NAMALWA (cell line): ENCODE results near the gene CCDC180.
"Not testable (repeated sequence)": the region's sequence is repeated elsewhere in the genome, so short reads cannot be mapped to it uniquely, and the experiment has no call there.

ENCODE experiments used
- DNase-seq: peaks from one replicate; pipeline ENCODE4 v3.0.0-alpha.2; 2015; ENCODE audit warnings: low spot score

CCDC180 gene

GRCh38 chr9:97311798-97312500, 4.5 kb downstream of the CCDC180 start:
- no peak for DNase-seq

DNA sequence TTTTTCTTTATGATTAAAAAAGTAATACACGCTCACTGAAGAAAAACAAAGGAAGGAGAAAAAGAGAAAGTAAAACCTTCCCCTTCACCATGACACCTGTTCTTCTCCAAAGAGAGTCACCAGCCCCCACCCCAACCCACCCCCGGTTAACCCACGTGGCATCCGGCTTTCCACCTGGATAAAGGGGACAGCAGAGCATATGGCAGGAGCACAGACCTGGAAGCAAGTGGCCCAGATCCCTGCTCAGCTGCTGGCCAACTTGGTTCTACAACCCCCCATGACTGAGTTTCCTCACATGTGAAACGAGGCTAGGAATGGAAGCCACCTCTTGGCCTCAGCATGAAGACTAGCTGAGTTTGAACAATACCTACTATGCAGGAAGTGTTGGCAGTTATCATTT, 5.1 kb downstream of the CCDC180 start:
- DNase-seq: no peak

DNA sequence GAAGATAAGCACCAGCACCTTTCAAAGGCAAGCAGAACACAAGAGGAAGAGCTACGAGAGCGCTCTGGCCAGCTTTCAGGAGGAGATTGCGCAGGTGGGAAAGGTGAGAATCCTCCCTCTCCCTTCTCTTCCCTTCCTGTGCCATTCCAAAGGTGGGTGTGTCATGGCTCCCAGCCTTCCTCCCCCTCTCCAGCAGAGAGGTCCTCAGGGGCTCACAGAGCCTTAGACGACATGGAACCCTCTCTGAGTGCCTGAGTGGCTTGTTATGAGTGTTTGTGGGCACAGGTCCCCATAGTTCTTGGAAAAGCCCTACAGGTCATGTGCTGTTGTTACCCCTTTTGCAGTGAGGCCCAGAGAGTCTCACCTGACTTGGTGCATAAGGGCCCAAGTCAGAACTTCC, 5.8 kb downstream of the CCDC180 start:
- DNase-seq: no peak

- DNase-seq: no peak
Observed at GRCh38 chr9:97313746-97314145, 6.3 kb downstream of the CCDC180 start.

DNA sequence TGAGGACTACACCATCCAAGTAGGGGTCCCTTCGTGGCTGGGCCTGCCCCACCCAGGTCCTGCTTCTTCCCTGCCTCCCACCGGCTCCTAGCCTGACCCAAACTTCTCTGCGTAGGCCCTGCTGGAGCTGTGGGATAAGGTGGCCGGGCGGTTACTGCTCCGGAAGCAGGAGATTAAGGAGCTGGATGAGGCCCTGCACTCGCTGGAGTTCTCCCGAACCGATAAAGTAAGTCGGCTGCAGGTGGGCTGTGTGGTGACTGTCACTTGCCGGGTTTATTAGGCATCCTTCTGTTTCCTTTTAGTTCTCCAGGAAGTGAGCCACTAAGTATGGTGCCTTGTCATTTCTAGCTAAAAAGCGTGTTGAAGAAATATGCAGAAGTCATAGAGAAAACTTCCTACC, 7.0 kb downstream of the CCDC180 start:
- DNase-seq: no peak

DNA sequence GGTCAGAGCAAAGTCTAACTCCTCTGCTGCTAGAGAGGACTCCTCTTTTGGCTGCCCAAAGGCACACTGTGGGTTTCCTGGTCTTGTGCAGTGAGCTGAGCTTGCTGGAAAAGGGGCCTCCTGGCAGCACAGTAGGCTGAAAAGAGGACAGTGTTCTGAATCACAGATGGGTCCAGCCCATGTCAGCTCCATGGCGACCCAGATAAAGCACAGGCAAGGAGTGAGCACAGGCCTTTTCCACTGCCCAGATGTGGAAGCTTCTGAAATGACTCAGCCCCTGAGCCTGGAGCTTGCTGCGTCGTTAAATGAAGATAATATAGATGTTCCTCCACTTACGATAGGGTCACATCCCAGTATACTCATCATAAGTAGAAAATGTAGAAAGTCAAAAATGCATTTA, 8.1 kb downstream of the CCDC180 start:
- no peak for DNase-seq

DNA sequence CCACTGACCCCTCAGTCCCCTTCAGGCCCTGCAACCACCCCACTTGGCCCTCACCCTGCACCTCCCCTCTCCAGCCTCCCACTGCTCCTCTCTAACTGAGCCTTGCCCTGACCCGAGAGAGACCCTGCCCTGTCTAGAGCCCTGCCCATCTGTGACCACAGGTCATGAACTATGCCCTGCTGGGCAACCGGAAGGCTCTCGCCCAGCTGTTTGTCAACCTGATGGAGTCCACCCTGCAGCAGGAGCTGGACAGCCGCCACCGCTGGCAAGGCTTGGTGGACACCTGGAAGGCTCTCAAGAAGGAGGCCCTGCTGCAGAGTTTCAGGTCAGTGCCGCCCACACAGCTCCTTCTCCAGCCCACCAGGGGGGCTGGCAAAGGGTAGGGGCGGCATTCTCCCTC, 9.4 kb downstream of the CCDC180 start:
- no peak for DNase-seq

DNA sequence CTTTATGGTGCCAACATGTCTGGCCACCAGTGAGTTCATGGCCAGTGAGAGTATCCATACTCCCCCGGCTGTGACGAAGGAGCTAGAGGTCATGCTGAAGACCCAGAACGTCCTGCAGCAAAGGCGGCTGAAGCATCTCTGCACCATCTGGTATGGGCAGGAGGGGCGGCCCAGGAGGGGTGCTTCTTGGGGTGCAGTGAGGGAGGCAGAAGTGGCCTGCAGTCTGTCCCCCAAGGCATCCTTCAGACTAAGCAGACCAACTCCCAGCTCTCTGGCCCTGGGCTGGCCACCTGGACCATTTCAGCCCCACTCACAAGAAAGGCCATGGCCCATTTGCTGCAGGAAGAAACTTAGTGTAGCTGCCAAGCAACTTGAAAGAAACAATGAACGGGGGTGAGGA, 11.0 kb downstream of the CCDC180 start:
- DNase-seq: no peak

- DNase-seq: no peak
Observed at GRCh38 chr9:97319395-97319794, 11.9 kb downstream of the CCDC180 start.

GRCh38 chr9:97320080-97320642, 12.7 kb downstream of the CCDC180 start:
- DNase-seq: no peak

- no peak for DNase-seq
Observed at GRCh38 chr9:97321251-97321650, 13.8 kb downstream of the CCDC180 start.

DNA sequence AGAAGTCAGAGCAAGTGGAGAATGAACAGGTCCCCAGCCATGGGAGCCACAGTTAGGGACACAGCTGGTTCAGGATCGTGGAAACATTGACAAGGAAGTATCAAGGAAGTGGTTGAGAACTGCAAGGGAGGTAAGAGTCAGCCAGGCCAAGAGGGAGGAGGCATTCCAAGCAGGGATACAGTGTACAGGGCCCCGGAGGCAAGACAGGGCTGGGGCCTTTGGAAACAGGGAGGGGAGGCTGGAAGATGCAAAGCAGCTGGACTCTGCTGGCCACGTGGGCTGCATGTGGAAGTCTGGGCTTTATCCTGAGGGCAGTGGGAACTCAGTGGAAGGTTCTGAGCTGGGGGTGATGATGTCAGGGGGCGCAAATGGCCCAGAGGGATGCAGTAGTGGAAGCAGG, 14.2 kb downstream of the CCDC180 start:
- no peak for DNase-seq

DNA sequence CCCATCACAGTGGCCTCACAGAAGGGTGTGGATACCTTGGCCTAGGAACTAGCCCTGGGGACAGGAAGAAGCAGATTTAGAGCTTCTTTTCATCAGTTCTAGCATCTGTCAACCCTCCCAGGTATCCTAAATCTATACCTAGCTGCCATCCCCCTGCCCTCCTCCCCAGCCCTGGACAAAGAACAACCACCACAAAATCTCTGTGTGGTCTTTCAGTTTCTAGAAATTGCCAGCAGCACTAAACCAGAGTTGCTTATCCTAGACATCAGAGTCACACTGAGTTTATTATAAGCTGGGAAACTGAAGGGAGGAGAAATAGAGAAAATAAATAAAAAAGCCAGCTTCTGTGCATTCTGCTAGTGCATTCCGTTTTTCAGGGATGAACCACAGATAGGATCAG, 14.6 kb downstream of the CCDC180 start:
- DNase-seq: no peak

GRCh38 chr9:97324954-97325353, 17.5 kb downstream of the CCDC180 start:
- no peak for DNase-seq

- DNase-seq: no peak
Observed at GRCh38 chr9:97327562-97327961, 20.1 kb downstream of the CCDC180 start.

DNA sequence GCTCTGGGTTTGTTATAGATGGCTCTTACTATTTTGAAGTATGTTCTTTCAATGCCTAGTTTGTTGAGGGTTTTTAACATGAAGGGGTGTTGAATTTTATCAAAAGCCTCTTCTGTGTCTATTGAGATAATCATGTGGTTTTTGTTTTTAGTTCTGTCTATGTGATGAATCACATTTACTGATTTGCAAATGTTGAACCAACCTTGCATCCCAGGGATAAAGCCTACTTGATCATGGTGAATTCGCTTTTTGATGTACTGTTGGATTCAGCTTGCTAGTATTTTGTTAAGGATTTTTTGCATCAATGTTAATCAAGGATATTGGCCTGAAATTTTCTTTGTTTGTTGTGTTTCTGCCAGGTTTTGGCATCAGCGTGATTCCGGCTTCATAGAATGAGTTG, 25.5 kb downstream of the CCDC180 start:
- no peak for DNase-seq

DNA sequence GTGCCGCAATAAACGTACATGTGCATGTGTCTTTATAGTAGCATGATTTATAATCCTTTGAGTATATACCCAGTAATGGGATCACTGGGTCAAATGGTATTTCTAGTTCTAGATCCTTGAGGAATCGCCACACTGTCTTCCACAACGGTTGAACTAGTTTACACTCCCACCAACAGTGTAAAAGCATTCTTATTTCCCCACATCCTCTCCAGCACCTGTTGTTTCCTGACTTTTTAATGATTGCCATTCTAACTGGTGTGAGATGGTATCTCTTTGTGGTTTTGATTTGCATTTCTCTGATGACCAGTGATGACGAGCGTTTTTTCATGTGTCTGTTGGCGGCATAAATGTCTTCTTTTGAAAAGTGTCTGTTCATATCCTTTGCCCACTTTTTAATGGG, 28.2 kb downstream of the CCDC180 start:
- not testable (repeated sequence) for DNase-seq

DNA sequence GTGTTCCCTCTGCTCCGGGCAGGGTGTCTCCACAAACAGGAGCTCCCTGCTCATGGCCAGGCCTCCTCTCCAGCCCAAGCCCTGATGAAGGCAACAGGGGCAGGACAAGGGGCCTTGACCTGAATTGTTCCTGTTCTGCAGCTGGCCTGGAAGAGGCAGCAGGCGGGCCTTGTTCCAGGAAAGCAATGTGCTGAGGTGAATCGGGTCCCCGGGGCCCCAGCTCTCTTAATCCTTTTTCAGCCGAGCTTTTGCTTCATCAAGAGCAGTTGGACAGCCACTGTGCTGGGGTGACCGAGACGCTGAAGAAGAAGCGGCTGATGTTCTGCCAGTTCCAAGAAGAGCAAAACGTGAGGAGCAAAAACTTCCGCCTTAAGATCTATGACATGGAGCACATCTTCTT, 41.4 kb downstream of the CCDC180 start:
- no peak for DNase-seq

- no peak for DNase-seq
Observed at GRCh38 chr9:97349400-97349799, 41.9 kb downstream of the CCDC180 start.

GRCh38 chr9:97354637-97355036, 47.2 kb downstream of the CCDC180 start:
- DNase-seq: no peak

GRCh38 chr9:97357056-97357455, 49.6 kb downstream of the CCDC180 start:
- no peak for DNase-seq
